H9 (cell line): Measurements from ENCODE around the gene ITGAE. TPM values are rescaled to one million over a fixed set of nuclear protein-coding genes. Genes with fewer than 3 reads are reported as not detected.

Source experiments
- DNase-seq: peaks from one replicate; pipeline ENCODE4 v3.0.0-alpha.2; 2017
- H2AFZ ChIP-seq: one replicate; pipeline ENCODE4 v1.6.1; 2013; ENCODE audit warnings: mild to moderate bottlenecking, low read length, control low read depth, moderate library complexity
- H2AK5ac ChIP-seq: 2 replicates; pipeline ENCODE4 v1.6.1; 2013; ENCODE audit warnings: low read length, control low read depth, mixed read lengths; ENCODE audit not compliant: insufficient read length
- H2BK120ac ChIP-seq: one replicate; pipeline ENCODE4 v1.6.1; 2013; ENCODE audit warnings: low read depth, mild to moderate bottlenecking, low read length, control low read depth, inconsistent platforms; ENCODE audit not compliant: poor library complexity, severe bottlenecking
- H2BK12ac ChIP-seq: 2 replicates; pipeline ENCODE4 v1.6.1; 2013; ENCODE audit warnings: low read length, control low read depth, mixed read lengths, low read depth; ENCODE audit not compliant: insufficient read length
- H2BK15ac ChIP-seq: 2 replicates; pipeline ENCODE4 v1.6.1; 2013; ENCODE audit warnings: low read depth, low read length, control low read depth
- H2BK20ac ChIP-seq: one replicate; pipeline ENCODE4 v1.6.1; 2013; ENCODE audit warnings: low read depth, mild to moderate bottlenecking, low read length, control low read depth, inconsistent platforms; ENCODE audit not compliant: poor library complexity, severe bottlenecking
- H2BK5ac ChIP-seq: 2 replicates; pipeline ENCODE4 v1.6.1; 2013; ENCODE audit warnings: low read length, control low read depth, mixed read lengths; ENCODE audit not compliant: insufficient read length
- H3K14ac ChIP-seq: 2 replicates; pipeline ENCODE4 v1.6.1; 2013; ENCODE audit warnings: low read length, control low read depth; ENCODE audit not compliant: insufficient read depth
- H3K18ac ChIP-seq: 2 replicates; pipeline ENCODE4 v1.6.1; 2013; ENCODE audit warnings: low read depth, mild to moderate bottlenecking, mixed read lengths, low read length, control low read depth; ENCODE audit not compliant: insufficient read length
- H3K23ac ChIP-seq: 2 replicates; pipeline ENCODE4 v1.6.1; 2013; ENCODE audit warnings: low read length, control low read depth, mixed read lengths, low read depth; ENCODE audit not compliant: insufficient read length
- H3K23me2 ChIP-seq: 2 replicates; pipeline ENCODE4 v1.6.1; 2013; ENCODE audit warnings: low read depth, mild to moderate bottlenecking, mixed read lengths, low read length, control low read depth; ENCODE audit not compliant: insufficient read length, poor library complexity, severe bottlenecking
- H3K27ac ChIP-seq: 2 replicates; pipeline ENCODE4 v1.5.1; 2013; ENCODE audit warnings: low read length, control low read depth, mixed read lengths, low read depth; ENCODE audit not compliant: insufficient read length
- H3K27me3 ChIP-seq: 2 replicates; pipeline ENCODE4 v1.6.1; 2013; ENCODE audit warnings: low read length, control low read depth, inconsistent platforms; ENCODE audit not compliant: insufficient read depth
- H3K4ac ChIP-seq: 2 replicates; pipeline ENCODE4 v1.6.1; 2013; ENCODE audit warnings: low read depth, mild to moderate bottlenecking, control low read depth, inconsistent platforms, low read length, moderate library complexity
- H3K4me1 ChIP-seq: 2 replicates; pipeline ENCODE4 v1.6.1; 2013; ENCODE audit warnings: low read length, control low read depth, inconsistent platforms; ENCODE audit not compliant: insufficient read depth
- H3K4me2 ChIP-seq: 2 replicates; pipeline ENCODE4 v1.6.1; 2013; ENCODE audit warnings: low read length, control low read depth, mixed read lengths; ENCODE audit not compliant: insufficient read length, insufficient read depth
- H3K56ac ChIP-seq: 2 replicates; pipeline ENCODE4 v1.6.1; 2013; ENCODE audit warnings: low read depth, mild to moderate bottlenecking, mixed read lengths, low read length, control low read depth; ENCODE audit not compliant: insufficient read length
- H3K79me1 ChIP-seq: 2 replicates; pipeline ENCODE4 v1.6.1; 2013; ENCODE audit warnings: low read depth, mild to moderate bottlenecking, moderate library complexity, low read length, control low read depth, inconsistent platforms; ENCODE audit not compliant: insufficient read depth, poor library complexity, severe bottlenecking
- H3K79me2 ChIP-seq: 2 replicates; pipeline ENCODE4 v1.6.1; 2013; ENCODE audit warnings: low read length, control low read depth, inconsistent platforms; ENCODE audit not compliant: insufficient read depth
- H3K9ac ChIP-seq: 2 replicates; pipeline ENCODE4 v1.6.1; 2013; ENCODE audit warnings: low read length, control low read depth, mixed read lengths; ENCODE audit not compliant: insufficient read length; ENCODE audit errors: extremely low read depth
- H3K9me3 ChIP-seq: one replicate; pipeline ENCODE4 v1.6.1; 2013; ENCODE audit warnings: low read depth, low read length, inconsistent platforms; ENCODE audit not compliant: control insufficient read depth
- H3T11ph ChIP-seq: one replicate; pipeline ENCODE4 v1.6.1; 2013; ENCODE audit warnings: mild to moderate bottlenecking, low read length, control low read depth, inconsistent platforms
- H4K20me1 ChIP-seq: one replicate; pipeline ENCODE4 v1.6.1; 2013; ENCODE audit not compliant: control insufficient read depth, insufficient read length, insufficient read depth
- H4K5ac ChIP-seq: 2 replicates; pipeline ENCODE4 v1.6.1; 2013; ENCODE audit warnings: low read depth, mild to moderate bottlenecking, mixed read lengths, low read length, control low read depth; ENCODE audit not compliant: insufficient read length
- H4K8ac ChIP-seq: replicated peaks from 2 replicates; pipeline ENCODE4 v1.6.1; 2013; ENCODE audit warnings: low read length, control low read depth, mixed read lengths, low read depth; ENCODE audit not compliant: insufficient read length
- H4K91ac ChIP-seq: 2 replicates; pipeline ENCODE4 v1.6.1; 2013; ENCODE audit warnings: low read depth, mild to moderate bottlenecking, moderate library complexity, mixed read lengths, low read length, control low read depth; ENCODE audit not compliant: insufficient read length
- H3K27ac Mint-ChIP-seq, 3 experiments: 2 replicates in 2 of 3; 3 replicates in 1 of 3; pipeline ENCODE4 v1.8.0; 2020 to 2021; ENCODE audit warnings: mixed read lengths in 3 of 3, mild to moderate bottlenecking in 1 of 3, moderate library complexity in 1 of 3
- H3K27me3 Mint-ChIP-seq: 2 replicates; pipeline ENCODE4 v1.8.0; 2021; ENCODE audit warnings: low read depth, mild to moderate bottlenecking, moderate library complexity, mixed read lengths
- H3K36me3 Mint-ChIP-seq, 3 experiments: 2 replicates in 2 of 3; 3 replicates in 1 of 3; pipeline ENCODE4 v1.8.0; 2020 to 2021; ENCODE audit warnings: low read depth in 3 of 3, mixed read lengths in 3 of 3; ENCODE audit not compliant: insufficient read depth in 1 of 3
- H3K4me1 Mint-ChIP-seq, 2 experiments: 2 replicates each; pipeline ENCODE4 v1.8.0; 2020; ENCODE audit warnings: mixed read lengths in 2 of 2
- H3K4me3 Mint-ChIP-seq, 2 experiments: 2 replicates in 1 of 2; 3 replicates in 1 of 2; pipeline ENCODE4 v1.8.0; 2020 to 2021; ENCODE audit warnings: mild to moderate bottlenecking in 2 of 2, mixed read lengths in 2 of 2, moderate library complexity in 1 of 2
- H3K9me3 Mint-ChIP-seq, 2 experiments: 2 replicates in 1 of 2; 3 replicates in 1 of 2; pipeline ENCODE4 v1.8.0; 2020; ENCODE audit warnings: mild to moderate bottlenecking in 2 of 2, mixed read lengths in 2 of 2, moderate library complexity in 1 of 2
- CTCF ChIP-seq: fragments of 200-600 bp; sonication (generic); conservative IDR thresholded peaks from 3 replicates; pipeline ENCODE4 v1.8.0; 2021; ENCODE audit warnings: antibody characterized with exemption, mild to moderate bottlenecking
- WGBS: extraction: QIAGEN DNeasy Blood & Tissue Kit; methylation state at CpG from one replicate; pipeline ENCODE4 v1.1.7; 2013; ENCODE audit warnings: missing lambda C conversion rate, low lambda C conversion rate, mixed read lengths; ENCODE audit not compliant: insufficient read length; ENCODE audit errors: extremely low coverage; 5-methylcytosine and 5-hydroxymethylcytosine counted together
- total RNA-seq: library from RNA; stranded (reverse); gene quantifications from 2 replicates; pipeline ENCODE4 v1.2.1, GENCODE V29; 2021

Gene ITGAE
- total RNA-seq, 1 experiment from 2014 or later = 23.5 TPM

GRCh38 chr17:3812771-3813170 is 11.8 kb upstream of the ITGAE start:
- Histone ChIP-seq H4K91ac (no peak overlapping the region), H3K4me2 (no peak overlapping the region), H2AFZ (no peak overlapping the region), H3K79me2 (no peaks in the 10 kb centered on the region), H4K5ac (no peak overlapping the region), H2BK120ac (no peak overlapping the region), H3K18ac (no peak overlapping the region), H2AK5ac (no peak overlapping the region), H3K79me1 (no peaks in the 10 kb centered on the region), H3K14ac (no peak overlapping the region), H3K4me1 (no peaks in the 10 kb centered on the region), H3K4ac (no peak overlapping the region), H4K8ac (no peak overlapping the region), H3K9me3 (no peaks in the 10 kb centered on the region), H2BK12ac (no peak overlapping the region), H3K27me3 (no peaks in the 10 kb centered on the region), H2BK15ac (no peak overlapping the region; the same call in 1 of the 2 replicates), H4K20me1 (no peaks in the 10 kb centered on the region), H3K9ac (no peak overlapping the region), H2BK5ac (no peak overlapping the region), H3K23me2 (no peaks in the 10 kb centered on the region), H3K27ac (no peak overlapping the region), H3T11ph (no peak overlapping the region), H3K23ac (no peak overlapping the region), H2BK20ac (no peak overlapping the region), H3K56ac (no peak overlapping the region)
- Mint-ChIP-seq H3K36me3 (peaks cover 24 to 86% (median 73%) of the 10 kb centered on the region in 3 experiments; a peak in 6 of 7 replicates), H3K4me1 (no peaks in the 10 kb centered on the region), H3K4me3 (no peak overlapping the region), H3K27me3 (no peaks in the 10 kb centered on the region), H3K9me3 (no peaks in the 10 kb centered on the region), H3K27ac (peak overlapping the region in 2 of 3 experiments; percentile 1 to 56; a peak in 3 of 7 replicates)
- DNase-seq = no peak
- WGBS = no CpG with 5 or more reads among the region's 12 CpGs
- TF ChIP-seq CTCF = no peak
